HCT116 (cell line): ENCODE results near the gene SNTB2.

ENCODE experiments used
- ATF3 ChIP-seq: IDR thresholded peaks from 2 replicates; pipeline ENCODE4 v1.6.1; 2012
- CEBPB ChIP-seq: IDR thresholded peaks from 2 replicates; pipeline ENCODE4 v1.6.1; 2012; ENCODE audit warnings: low read depth
- EGR1 ChIP-seq: IDR thresholded peaks from 2 replicates; pipeline ENCODE4 v1.6.1; 2012; ENCODE audit warnings: low read depth
- ELF1 ChIP-seq: IDR thresholded peaks from 2 replicates; pipeline ENCODE4 v1.6.1; 2012; ENCODE audit warnings: low read depth, borderline replicate concordance
- EZH2 ChIP-seq: fragments of 200-600 bp; sonication (generic); IDR thresholded peaks from 2 replicates; pipeline ENCODE4 v1.6.1; 2017; ENCODE audit warnings: antibody characterized with exemption, mixed run types
- EZH2phosphoT487 ChIP-seq: fragments of 200-600 bp; IDR thresholded peaks from 2 replicates; pipeline ENCODE4 v1.6.1; 2018; ENCODE audit warnings: antibody characterized with exemption, borderline replicate concordance
- FOSL1 ChIP-seq: IDR thresholded peaks from 2 replicates; pipeline ENCODE4 v1.6.1; 2012; ENCODE audit warnings: low read depth
- POLR2A ChIP-seq: IDR thresholded peaks from 2 replicates; pipeline ENCODE4 v1.7.0; 2011; ENCODE audit warnings: borderline replicate concordance; ENCODE audit not compliant: insufficient read depth, insufficient read length; ENCODE audit errors: extremely low read depth
- SRF ChIP-seq: IDR thresholded peaks from 2 replicates; pipeline ENCODE4 v1.6.1; 2012; ENCODE audit warnings: low read depth
- ZNF274 ChIP-seq: fragments of 200-500 bp; sonication (Bioruptor generic); IDR thresholded peaks from 2 replicates; pipeline ENCODE4 v1.6.1; 2014; ENCODE audit warnings: mild to moderate bottlenecking, low read depth, low read length, inconsistent platforms
- TF ChIP-seq, protein P1 (sequence below), 3 experiments: fragments of 200-600 bp in 1 of 3; sonication (generic) in 1 of 3; IDR thresholded peaks in 2 of 3; conservative IDR thresholded peaks in 1 of 3; 2 replicates each; pipeline ENCODE4 v1.5.1; 2012 to 2017; ENCODE audit warnings: low read depth in 2 of 3, low read length in 2 of 3, antibody characterized with exemption in 1 of 3, borderline replicate concordance in 1 of 3, control low read depth in 1 of 3, mild to moderate bottlenecking in 1 of 3, mixed read lengths in 1 of 3, mixed run types in 1 of 3, moderate library complexity in 1 of 3; ENCODE audit not compliant: insufficient read depth in 1 of 3
- TF ChIP-seq, protein P2 (sequence below): IDR thresholded peaks from 2 replicates; pipeline ENCODE4 v1.6.1; 2012; ENCODE audit warnings: low read depth
- TF ChIP-seq, protein P3 (sequence below): IDR thresholded peaks from 2 replicates; pipeline ENCODE4 v1.6.1; 2011; ENCODE audit warnings: mild to moderate bottlenecking, low read length, moderate library complexity; ENCODE audit not compliant: insufficient replicate concordance; ENCODE audit errors: extremely low read depth

- TF ChIP-seq POLR2A (no peak), EZH2 (no peak), ZNF274 (no peak), EGR1 (no peak), EZH2phosphoT487 (no peak), CEBPB (no peak), ELF1 (no peak), FOSL1 (no peak), SRF (no peak), ATF3 (no peak)
- TF ChIP-seq, protein P1, sequence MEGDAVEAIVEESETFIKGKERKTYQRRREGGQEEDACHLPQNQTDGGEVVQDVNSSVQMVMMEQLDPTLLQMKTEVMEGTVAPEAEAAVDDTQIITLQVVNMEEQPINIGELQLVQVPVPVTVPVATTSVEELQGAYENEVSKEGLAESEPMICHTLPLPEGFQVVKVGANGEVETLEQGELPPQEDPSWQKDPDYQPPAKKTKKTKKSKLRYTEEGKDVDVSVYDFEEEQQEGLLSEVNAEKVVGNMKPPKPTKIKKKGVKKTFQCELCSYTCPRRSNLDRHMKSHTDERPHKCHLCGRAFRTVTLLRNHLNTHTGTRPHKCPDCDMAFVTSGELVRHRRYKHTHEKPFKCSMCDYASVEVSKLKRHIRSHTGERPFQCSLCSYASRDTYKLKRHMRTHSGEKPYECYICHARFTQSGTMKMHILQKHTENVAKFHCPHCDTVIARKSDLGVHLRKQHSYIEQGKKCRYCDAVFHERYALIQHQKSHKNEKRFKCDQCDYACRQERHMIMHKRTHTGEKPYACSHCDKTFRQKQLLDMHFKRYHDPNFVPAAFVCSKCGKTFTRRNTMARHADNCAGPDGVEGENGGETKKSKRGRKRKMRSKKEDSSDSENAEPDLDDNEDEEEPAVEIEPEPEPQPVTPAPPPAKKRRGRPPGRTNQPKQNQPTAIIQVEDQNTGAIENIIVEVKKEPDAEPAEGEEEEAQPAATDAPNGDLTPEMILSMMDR (IDR thresholded peaks at IDR 0.05 in 2 of 3, conservative IDR thresholded peaks at IDR 0.05 in 1 of 3; ENCODE audit: borderline replicate concordance in 1 of 3, insufficient read depth in 1 of 3, low read depth in 2 of 3, low read length in 2 of 3), result no peak
- TF ChIP-seq, protein P2, sequence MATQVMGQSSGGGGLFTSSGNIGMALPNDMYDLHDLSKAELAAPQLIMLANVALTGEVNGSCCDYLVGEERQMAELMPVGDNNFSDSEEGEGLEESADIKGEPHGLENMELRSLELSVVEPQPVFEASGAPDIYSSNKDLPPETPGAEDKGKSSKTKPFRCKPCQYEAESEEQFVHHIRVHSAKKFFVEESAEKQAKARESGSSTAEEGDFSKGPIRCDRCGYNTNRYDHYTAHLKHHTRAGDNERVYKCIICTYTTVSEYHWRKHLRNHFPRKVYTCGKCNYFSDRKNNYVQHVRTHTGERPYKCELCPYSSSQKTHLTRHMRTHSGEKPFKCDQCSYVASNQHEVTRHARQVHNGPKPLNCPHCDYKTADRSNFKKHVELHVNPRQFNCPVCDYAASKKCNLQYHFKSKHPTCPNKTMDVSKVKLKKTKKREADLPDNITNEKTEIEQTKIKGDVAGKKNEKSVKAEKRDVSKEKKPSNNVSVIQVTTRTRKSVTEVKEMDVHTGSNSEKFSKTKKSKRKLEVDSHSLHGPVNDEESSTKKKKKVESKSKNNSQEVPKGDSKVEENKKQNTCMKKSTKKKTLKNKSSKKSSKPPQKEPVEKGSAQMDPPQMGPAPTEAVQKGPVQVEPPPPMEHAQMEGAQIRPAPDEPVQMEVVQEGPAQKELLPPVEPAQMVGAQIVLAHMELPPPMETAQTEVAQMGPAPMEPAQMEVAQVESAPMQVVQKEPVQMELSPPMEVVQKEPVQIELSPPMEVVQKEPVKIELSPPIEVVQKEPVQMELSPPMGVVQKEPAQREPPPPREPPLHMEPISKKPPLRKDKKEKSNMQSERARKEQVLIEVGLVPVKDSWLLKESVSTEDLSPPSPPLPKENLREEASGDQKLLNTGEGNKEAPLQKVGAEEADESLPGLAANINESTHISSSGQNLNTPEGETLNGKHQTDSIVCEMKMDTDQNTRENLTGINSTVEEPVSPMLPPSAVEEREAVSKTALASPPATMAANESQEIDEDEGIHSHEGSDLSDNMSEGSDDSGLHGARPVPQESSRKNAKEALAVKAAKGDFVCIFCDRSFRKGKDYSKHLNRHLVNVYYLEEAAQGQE, result no peak
- TF ChIP-seq, protein P3, sequence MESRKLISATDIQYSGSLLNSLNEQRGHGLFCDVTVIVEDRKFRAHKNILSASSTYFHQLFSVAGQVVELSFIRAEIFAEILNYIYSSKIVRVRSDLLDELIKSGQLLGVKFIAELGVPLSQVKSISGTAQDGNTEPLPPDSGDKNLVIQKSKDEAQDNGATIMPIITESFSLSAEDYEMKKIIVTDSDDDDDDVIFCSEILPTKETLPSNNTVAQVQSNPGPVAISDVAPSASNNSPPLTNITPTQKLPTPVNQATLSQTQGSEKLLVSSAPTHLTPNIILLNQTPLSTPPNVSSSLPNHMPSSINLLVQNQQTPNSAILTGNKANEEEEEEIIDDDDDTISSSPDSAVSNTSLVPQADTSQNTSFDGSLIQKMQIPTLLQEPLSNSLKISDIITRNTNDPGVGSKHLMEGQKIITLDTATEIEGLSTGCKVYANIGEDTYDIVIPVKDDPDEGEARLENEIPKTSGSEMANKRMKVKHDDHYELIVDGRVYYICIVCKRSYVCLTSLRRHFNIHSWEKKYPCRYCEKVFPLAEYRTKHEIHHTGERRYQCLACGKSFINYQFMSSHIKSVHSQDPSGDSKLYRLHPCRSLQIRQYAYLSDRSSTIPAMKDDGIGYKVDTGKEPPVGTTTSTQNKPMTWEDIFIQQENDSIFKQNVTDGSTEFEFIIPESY, result no peak
Observed at GRCh38 chr16:69350536-69351133, 163.7 kb downstream of the SNTB2 start.
